Left ventricle myocardium inferior (tissue), 1 donor: Measurements from ENCODE around the gene KCNQ1. TPM values are rescaled to one million over a fixed set of nuclear protein-coding genes. Genes with fewer than 3 reads are reported as not detected.

Experiments
- DNase-seq: peaks from one replicate; pipeline ENCODE4 v3.0.0-alpha.2; 2020
- H3K27ac ChIP-seq: fragments of 200-600 bp; replicated peaks from 2 replicates; pipeline ENCODE4 v1.8.0; 2021
- H3K27me3 ChIP-seq: fragments of 200-600 bp; 2 replicates; pipeline ENCODE4 v1.8.0; 2021; ENCODE audit warnings: low read depth
- H3K36me3 ChIP-seq: fragments of 200-600 bp; 2 replicates; pipeline ENCODE4 v1.8.0; 2021
- H3K4me1 ChIP-seq: fragments of 200-600 bp; 2 replicates; pipeline ENCODE4 v1.8.0; 2021
- H3K4me3 ChIP-seq: fragments of 200-600 bp; 2 replicates; pipeline ENCODE4 v1.8.0; 2021; ENCODE audit warnings: mild to moderate bottlenecking, moderate library complexity
- H3K9me3 ChIP-seq: fragments of 200-600 bp; replicated peaks from 2 replicates; pipeline ENCODE4 v1.8.0; 2021
- intact Hi-C: fragments of 100-400 bp; cut with micrococcal nuclease; formaldehyde crosslinking; loops from one replicate; pipeline ENCODE4 v1.11.0; 2022
- total RNA-seq: library from RNA; stranded (reverse); fragmentation: NEBNext Ultra II Directional; extraction: Animal tissue kit (Norgen Biotek cat#: 25700); gene quantifications from one replicate; pipeline ENCODE4 v1.2.1, GENCODE V29; 2021
- TF ChIP-seq, protein P1 (sequence below): fragments of 200-600 bp; IDR thresholded peaks from 2 replicates; pipeline ENCODE4 v1.8.0; 2021; ENCODE audit warnings: antibody characterized with exemption, mild to moderate bottlenecking, borderline replicate concordance
- donor health status: DM: no; HTN: yes; CAD: no; lungs with severe emphysema.

Gene KCNQ1
- total RNA-seq, 1 donor from 2014 or later = 41.8 TPM

- Histone ChIP-seq H3K4me3 (no peak overlapping the region), H3K9me3 (no peaks in the 10 kb centered on the region), H3K27me3 (no peaks in the 10 kb centered on the region), H3K27ac (no peak overlapping the region), H3K4me1 (peaks cover 26% of the 10 kb centered on the region), H3K36me3 (no peaks in the 10 kb centered on the region)
- intact Hi-C loops = no loop called here
- TF ChIP-seq, protein P1, sequence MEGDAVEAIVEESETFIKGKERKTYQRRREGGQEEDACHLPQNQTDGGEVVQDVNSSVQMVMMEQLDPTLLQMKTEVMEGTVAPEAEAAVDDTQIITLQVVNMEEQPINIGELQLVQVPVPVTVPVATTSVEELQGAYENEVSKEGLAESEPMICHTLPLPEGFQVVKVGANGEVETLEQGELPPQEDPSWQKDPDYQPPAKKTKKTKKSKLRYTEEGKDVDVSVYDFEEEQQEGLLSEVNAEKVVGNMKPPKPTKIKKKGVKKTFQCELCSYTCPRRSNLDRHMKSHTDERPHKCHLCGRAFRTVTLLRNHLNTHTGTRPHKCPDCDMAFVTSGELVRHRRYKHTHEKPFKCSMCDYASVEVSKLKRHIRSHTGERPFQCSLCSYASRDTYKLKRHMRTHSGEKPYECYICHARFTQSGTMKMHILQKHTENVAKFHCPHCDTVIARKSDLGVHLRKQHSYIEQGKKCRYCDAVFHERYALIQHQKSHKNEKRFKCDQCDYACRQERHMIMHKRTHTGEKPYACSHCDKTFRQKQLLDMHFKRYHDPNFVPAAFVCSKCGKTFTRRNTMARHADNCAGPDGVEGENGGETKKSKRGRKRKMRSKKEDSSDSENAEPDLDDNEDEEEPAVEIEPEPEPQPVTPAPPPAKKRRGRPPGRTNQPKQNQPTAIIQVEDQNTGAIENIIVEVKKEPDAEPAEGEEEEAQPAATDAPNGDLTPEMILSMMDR = no peak
- DNase-seq = peak; percentile 6
Measured at GRCh38 chr11:2789331-2789730, 344.5 kb downstream of the KCNQ1 start.

DNA sequence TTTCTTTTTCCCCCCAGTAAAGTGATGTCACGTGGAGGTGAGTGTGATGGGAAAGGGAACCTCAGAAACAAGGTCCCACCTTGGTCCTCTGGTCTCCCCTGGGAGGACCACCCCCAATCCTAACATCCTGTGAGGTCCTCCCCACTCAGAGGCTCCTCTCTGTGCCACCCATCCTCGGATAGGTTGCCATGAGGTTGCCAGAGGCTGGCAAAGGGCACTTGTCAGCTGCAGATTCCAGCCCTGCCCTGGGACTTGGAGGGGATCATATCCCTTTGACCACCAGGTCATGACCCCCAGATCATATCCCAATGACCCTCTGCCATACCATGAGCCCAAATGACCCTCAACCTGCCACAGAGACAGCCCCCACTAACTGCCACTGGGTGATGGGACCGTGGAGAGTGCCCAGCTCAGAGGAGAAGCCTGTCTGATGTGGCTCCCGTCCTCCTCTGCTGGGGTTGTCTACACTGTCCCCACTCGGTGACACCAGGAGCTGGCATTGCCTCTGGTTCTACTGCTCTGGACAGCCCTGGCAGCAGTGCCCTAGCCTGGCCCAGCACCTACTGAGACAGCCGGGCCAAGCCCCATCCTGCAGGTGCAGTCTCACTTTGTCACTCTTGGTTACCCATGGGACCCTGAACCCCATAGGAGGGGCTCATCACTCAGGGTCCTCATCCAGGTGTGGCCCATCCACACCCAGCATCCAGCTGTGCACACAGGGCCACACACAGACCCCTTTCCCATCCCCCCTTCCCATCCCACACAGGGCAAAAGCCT, 345.2 kb downstream of the KCNQ1 start:
- Histone ChIP-seq H3K4me1 (peaks cover 26% of the 10 kb centered on the region), H3K27me3 (no peaks in the 10 kb centered on the region), H3K9me3 (no peaks in the 10 kb centered on the region), H3K27ac (no peak overlapping the region), H3K36me3 (no peaks in the 10 kb centered on the region), H3K4me3 (no peak overlapping the region)
- intact Hi-C loops = no loop called here
- TF ChIP-seq, protein P1 = no peak
- DNase-seq = peak; percentile 5

DNA sequence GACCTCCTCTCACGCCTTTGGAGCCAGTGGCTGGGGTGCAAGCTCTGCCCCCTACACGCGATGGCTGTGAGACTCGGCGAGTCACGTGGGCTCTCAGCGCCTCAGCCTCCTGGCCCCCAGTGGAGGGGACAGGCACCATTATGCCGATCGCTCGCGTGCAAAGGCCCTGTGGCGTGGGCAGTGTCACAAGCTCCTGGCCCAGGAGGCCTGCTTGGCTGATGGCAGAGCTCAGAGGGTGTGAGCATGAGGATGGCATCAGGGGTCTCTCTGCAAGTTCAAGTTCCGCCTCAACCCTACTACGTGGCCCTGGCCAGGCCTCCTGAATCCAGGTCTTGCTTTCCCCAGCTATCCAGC, 345.7 kb downstream of the KCNQ1 start:
- no peaks in the 10 kb centered on the region for H3K36me3 ChIP-seq
- peak; percentile 12 for DNase-seq
- peaks cover 26% of the 10 kb centered on the region for H3K4me1 ChIP-seq
- H3K27ac ChIP-seq = no peak overlapping the region
- TF ChIP-seq, protein P1 = no peak
- H3K9me3 ChIP-seq = no peaks in the 10 kb centered on the region
- H3K4me3 ChIP-seq = no peak overlapping the region
- no peaks in the 10 kb centered on the region for H3K27me3 ChIP-seq
- intact Hi-C loops = no loop called here

GRCh38 chr11:2791139-2791520, 346.3 kb downstream of the KCNQ1 start:
- TF ChIP-seq, protein P1 = no peak
- Histone ChIP-seq H3K9me3 (no peaks in the 10 kb centered on the region), H3K27ac (peak overlapping the region; percentile 57), H3K4me3 (peak overlapping the region; percentile 65), H3K27me3 (no peaks in the 10 kb centered on the region), H3K4me1 (peaks cover 26% of the 10 kb centered on the region), H3K36me3 (no peaks in the 10 kb centered on the region)
- intact Hi-C loops = no loop called here
- DNase-seq = peak; percentile 15

- H3K9me3 ChIP-seq = no peaks in the 10 kb centered on the region
- peak overlapping the region; percentile 65 for H3K4me3 ChIP-seq
- intact Hi-C loops = no loop called here
- H3K27ac ChIP-seq = peak overlapping the region; percentile 57
- peak; percentile 21 for DNase-seq
- TF ChIP-seq, protein P1 = no peak
- H3K4me1 ChIP-seq = peaks cover 26% of the 10 kb centered on the region
- no peaks in the 10 kb centered on the region for H3K27me3 ChIP-seq
- H3K36me3 ChIP-seq = no peaks in the 10 kb centered on the region
Measured at GRCh38 chr11:2791521-2792380, 346.9 kb downstream of the KCNQ1 start.
